SK-N-SH treated with all-trans-retinoic acid at 6 μM for 48 hours (cell line): Measurements from ENCODE around the gene ZFAND3.

ENCODE experiments used
- ATAC-seq: fragments of 200-7000 bp; cut with Tn5 transposase; 3 replicates; pipeline ENCODE4 v1.9.1; 2020; ENCODE audit warnings: mild to moderate bottlenecking, moderate library complexity
- CREB5 ChIP-seq: fragments of 250-450 bp; sonication (Bioruptor Pico); IDR thresholded peaks from 2 replicates; pipeline ENCODE4 v1.5.1; 2020; ENCODE audit warnings: low read depth, mild to moderate bottlenecking, moderate library complexity
- CSDC2 ChIP-seq: fragments of 250-450 bp; sonication (Bioruptor Pico); IDR thresholded peaks from 2 replicates; pipeline ENCODE4 v1.5.0; 2020; ENCODE audit warnings: mild to moderate bottlenecking, moderate library complexity
- CSRNP3 ChIP-seq: fragments of 250-450 bp; sonication (Bioruptor Pico); IDR thresholded peaks from 2 replicates; pipeline ENCODE4 v1.5.1; 2021; ENCODE audit warnings: mild to moderate bottlenecking, moderate library complexity
- ESRRG ChIP-seq: fragments of 250-450 bp; sonication (Bioruptor Pico); IDR thresholded peaks from 2 replicates; pipeline ENCODE4 v1.6.1; 2021; ENCODE audit warnings: mild to moderate bottlenecking
- OSR1 ChIP-seq: fragments of 250-450 bp; sonication (Bioruptor Pico); IDR thresholded peaks from 2 replicates; pipeline ENCODE4 v1.8.0; 2022; ENCODE audit warnings: moderate library complexity, mild to moderate bottlenecking, inconsistent platforms
- RARB ChIP-seq: fragments of 250-450 bp; sonication (Bioruptor Pico); IDR thresholded peaks from 2 replicates; pipeline ENCODE4 v1.8.0; 2021; ENCODE audit warnings: mild to moderate bottlenecking, moderate library complexity
- TCF4 ChIP-seq: fragments of 250-450 bp; sonication (Bioruptor Pico); IDR thresholded peaks from 2 replicates; pipeline ENCODE4 v1.8.0; 2021; ENCODE audit warnings: mild to moderate bottlenecking, moderate library complexity, borderline replicate concordance
- ZNF565 ChIP-seq: fragments of 450-650 bp; formaldehyde crosslinking; conservative IDR thresholded peaks from 2 replicates; pipeline ENCODE4 v1.5.0; 2020; ENCODE audit warnings: low read depth, mild to moderate bottlenecking, moderate library complexity

The ZFAND3 gene

GRCh38 chr6:38198219-38198618, 378.7 kb downstream of the ZFAND3 start:
- no peak for ATAC-seq
- TF ChIP-seq RARB (CRISPR knock-in tag) (no peak), CSDC2 (CRISPR knock-in tag) (no peak), ZNF565 (no peak), CSRNP3 (no peak), OSR1 (no peak), TCF4 (CRISPR knock-in tag) (no peak), ESRRG (CRISPR knock-in tag) (no peak), CREB5 (CRISPR knock-in tag) (no peak)
